ENCODE data around the gene PWWP2B. TPM values are rescaled to one million over a fixed set of nuclear protein-coding genes. Genes with fewer than 3 reads are reported as not detected.

Gene PWWP2B
- total and polyA plus RNA-seq, 10 donors = 22.5 to 50.0 (median 28.0) TPM

DNA sequence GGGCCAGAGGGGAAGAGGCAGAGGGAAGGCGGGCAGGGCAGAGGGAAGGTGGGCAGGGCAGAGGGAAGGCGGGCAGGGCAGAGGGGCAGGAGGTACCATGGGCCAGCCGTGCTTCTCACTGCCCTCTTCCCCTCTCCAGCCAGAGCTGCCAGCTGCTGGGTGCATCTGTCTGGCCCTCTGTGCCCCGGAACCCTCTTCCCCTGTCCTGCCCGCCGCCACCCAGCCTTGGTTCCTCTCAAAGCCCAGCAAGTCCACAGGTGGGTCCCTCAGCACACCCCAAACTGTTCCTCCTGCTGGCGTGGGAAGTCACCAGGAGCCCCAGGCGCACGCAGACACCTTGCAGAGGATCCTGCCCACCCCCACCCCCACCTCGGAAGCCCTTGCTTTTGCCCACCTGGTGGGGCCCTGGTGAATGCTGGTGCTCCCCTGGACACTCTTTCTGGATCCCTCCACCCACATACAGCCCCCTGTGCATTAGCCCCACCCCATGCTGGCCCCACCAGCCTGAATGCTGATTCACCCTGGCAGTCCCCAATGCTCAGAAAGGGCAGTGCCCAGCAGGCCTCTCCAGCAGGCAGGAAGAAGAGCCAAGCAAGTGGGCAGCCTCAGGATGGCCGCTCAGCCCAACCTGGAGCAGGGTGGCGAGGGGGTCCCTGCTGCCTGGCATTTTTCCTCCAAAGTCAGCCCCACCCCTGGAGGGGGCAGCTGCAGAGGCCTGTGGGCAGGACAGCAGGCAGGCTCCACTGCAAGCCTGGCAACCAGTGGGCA is 1.9 kb upstream of the PWWP2B start:
- WGBS, 5 donors = 50 to 57% (median 54%) methylated on average over 11 to 12 of the region's 12 CpGs
- peak; percentile 82 for DNase-seq
- Histone ChIP-seq H3K27me3 (replicated peaks in 1 of 7) (peaks cover 0 to 6% (median 0%) of the 10 kb centered on the region in 7 donors), H3K36me3 (peaks cover 0 to 11% (median 0%) of the 10 kb centered on the region in 6 donors), H3K9me3 (no peaks in the 10 kb centered on the region), H3K4me1 (peaks cover 34 to 79% (median 66%) of the 10 kb centered on the region in 6 donors), H3K27ac (peak overlapping the region; percentile 87 to 99 (median 97)), H3K4me3 (peak overlapping the region in 7 of 8 donors; percentile 32 to 89 (median 51))
- no peak for TF ChIP-seq CTCF (IDR thresholded peaks at IDR 0.05 in 8 of 11, conservative IDR thresholded peaks at IDR 0.05 in 3 of 11)
- TF ChIP-seq POLR2A (IDR thresholded peaks at IDR 0.05) = no peak
- no peak for TF ChIP-seq POLR2AphosphoS5 (IDR thresholded peaks at IDR 0.05)
- intact Hi-C loops (cut with DNase I; ENCODE audit: low total_unique reads) = loop anchor here (5.0 kb wide), 1 partner anchor 57 kb away; no protein-coding TSS in a partner anchor

- Histone ChIP-seq H3K36me3 (peaks cover 0 to 11% (median 0%) of the 10 kb centered on the region in 6 donors), H3K4me3 (peak overlapping the region; percentile 32 to 89 (median 50)), H3K27ac (peak overlapping the region; percentile 87 to 99 (median 97)), H3K27me3 (replicated peaks in 1 of 7) (peaks cover 0 to 6% (median 0%) of the 10 kb centered on the region in 7 donors), H3K4me1 (peaks cover 42 to 79% (median 71%) of the 10 kb centered on the region in 6 donors), H3K9me3 (no peaks in the 10 kb centered on the region)
- intact Hi-C loops (cut with DNase I; ENCODE audit: low total_unique reads) = no loop called here
- TF ChIP-seq CTCF (IDR thresholded peaks at IDR 0.05 in 8 of 11, conservative IDR thresholded peaks at IDR 0.05 in 3 of 11) (peak in 2 of 11 experiments; percentile 10 to 14), POLR2AphosphoS5 (IDR thresholded peaks at IDR 0.05) (peak; percentile 40 to 80 (median 70)), POLR2A (IDR thresholded peaks at IDR 0.05) (no peak)
- DNase-seq = peak; percentile 95
- WGBS, 5 donors = 5 to 77% (median 8%) methylated on average over 3 to 71 of the region's 71 CpGs
Measured at GRCh38 chr10:132395704-132396493, 1.1 kb upstream of the PWWP2B start.

GRCh38 chr10:132396494-132397035 is 435 bp upstream of the PWWP2B start:
- DNase-seq = peak; percentile 96
- WGBS, 5 donors = 0 to 2% (median 1%) methylated on average over 6 to 80 of the region's 80 CpGs
- H3K27me3 ChIP-seq (replicated peaks in 1 of 7) = peaks cover 0 to 6% (median 0%) of the 10 kb centered on the region in 7 donors
- peak overlapping the region; percentile 87 to 99 (median 97) for H3K27ac ChIP-seq
- no peaks in the 10 kb centered on the region for H3K9me3 ChIP-seq
- intact Hi-C loops (cut with DNase I; ENCODE audit: low total_unique reads) = no loop called here
- H3K4me1 ChIP-seq = peaks cover 48 to 79% (median 75%) of the 10 kb centered on the region in 6 donors
- peak overlapping the region; percentile 32 to 89 (median 50) for H3K4me3 ChIP-seq
- peaks cover 0 to 11% (median 0%) of the 10 kb centered on the region in 6 donors for H3K36me3 ChIP-seq
- TF ChIP-seq CTCF (IDR thresholded peaks at IDR 0.05 in 8 of 11, conservative IDR thresholded peaks at IDR 0.05 in 3 of 11) (peak in 7 of 11 experiments; percentile 15 to 77 (median 57)), POLR2AphosphoS5 (IDR thresholded peaks at IDR 0.05) (peak in 1 of 3 donors; percentile 2), POLR2A (IDR thresholded peaks at IDR 0.05) (no peak)
